ENCODE measurements around the gene CACNB4. TPM values are rescaled to one million over a fixed set of nuclear protein-coding genes. Genes with fewer than 3 reads are reported as not detected.
"Not testable (repeated sequence)": the region's sequence is repeated elsewhere in the genome, so short reads cannot be mapped to it uniquely, and the experiment has no call there.

The CACNB4 gene
- total RNA-seq, 2 donors from 2014 or later: 0.93 to 0.95 TPM

DNA sequence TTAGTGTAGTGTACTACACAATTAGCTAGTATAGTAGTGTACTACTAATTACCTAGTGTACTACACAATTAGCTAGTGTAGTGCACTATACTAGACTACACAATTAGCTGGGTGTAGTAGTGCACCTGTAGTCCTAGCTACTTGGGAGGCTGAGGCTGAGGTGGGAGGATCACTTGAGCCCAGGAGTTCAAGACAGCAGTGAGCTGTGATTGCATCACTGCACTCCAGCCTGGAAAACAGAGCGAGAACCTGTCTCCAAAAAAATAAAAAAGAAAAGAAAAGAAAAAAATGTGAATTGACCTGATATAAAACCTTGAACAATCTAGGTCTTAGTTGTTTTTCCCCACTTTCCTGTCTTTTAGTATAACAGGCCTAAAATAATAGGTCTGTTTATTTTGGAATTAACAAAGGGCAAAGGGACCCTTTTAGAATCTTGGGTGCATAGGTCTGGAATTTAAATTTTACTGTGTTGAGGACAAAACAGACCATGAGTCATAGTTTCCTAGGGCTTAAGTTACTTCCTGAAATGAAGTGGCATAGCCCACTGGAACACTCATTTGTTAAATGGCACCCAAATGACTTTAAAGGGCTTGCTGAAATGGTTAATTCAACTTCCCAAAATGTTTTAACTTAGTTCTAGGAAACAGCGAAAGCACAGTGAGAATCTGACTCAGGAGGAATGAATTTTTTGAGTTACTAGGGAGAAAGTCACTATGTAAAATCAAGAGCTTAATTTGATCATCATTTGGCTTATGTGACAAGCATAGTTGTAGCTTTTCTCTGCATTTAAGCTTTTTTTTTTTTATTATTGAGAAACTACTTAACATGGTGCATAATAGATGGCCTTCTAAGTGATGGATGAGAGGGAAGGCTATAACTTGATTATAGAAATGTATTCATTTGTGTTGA lies 219.9 kb downstream of the CACNB4 start:
- peaks cover 5% of the 10 kb centered on the region for H3K4me1 Mint-ChIP-seq
- WGBS, 2 experiments (ENCODE audit: insufficient coverage in 1 of 2, insufficient read length in 1 of 2): 75 to 85% methylated on average over 1 to 2 of the region's 2 CpGs
- no peaks in the 10 kb centered on the region for H3K4me1 ChIP-seq (ENCODE audit: control insufficient read depth, insufficient read depth, low read length)
- H3K27ac Mint-ChIP-seq: no peak overlapping the region
- H3K27me3 Mint-ChIP-seq (ENCODE audit: insufficient read depth): no peaks in the 10 kb centered on the region
- DNase-seq: no peak
- H3K4me3 Mint-ChIP-seq: no peak overlapping the region
- no peaks in the 10 kb centered on the region for H3K9me3 ChIP-seq (ENCODE audit: control insufficient read depth, low read length)
- H3K9ac ChIP-seq (ENCODE audit: extremely low read depth, low read length, poor library complexity, severe bottlenecking): no peak overlapping the region
- TF ChIP-seq, protein P1, sequence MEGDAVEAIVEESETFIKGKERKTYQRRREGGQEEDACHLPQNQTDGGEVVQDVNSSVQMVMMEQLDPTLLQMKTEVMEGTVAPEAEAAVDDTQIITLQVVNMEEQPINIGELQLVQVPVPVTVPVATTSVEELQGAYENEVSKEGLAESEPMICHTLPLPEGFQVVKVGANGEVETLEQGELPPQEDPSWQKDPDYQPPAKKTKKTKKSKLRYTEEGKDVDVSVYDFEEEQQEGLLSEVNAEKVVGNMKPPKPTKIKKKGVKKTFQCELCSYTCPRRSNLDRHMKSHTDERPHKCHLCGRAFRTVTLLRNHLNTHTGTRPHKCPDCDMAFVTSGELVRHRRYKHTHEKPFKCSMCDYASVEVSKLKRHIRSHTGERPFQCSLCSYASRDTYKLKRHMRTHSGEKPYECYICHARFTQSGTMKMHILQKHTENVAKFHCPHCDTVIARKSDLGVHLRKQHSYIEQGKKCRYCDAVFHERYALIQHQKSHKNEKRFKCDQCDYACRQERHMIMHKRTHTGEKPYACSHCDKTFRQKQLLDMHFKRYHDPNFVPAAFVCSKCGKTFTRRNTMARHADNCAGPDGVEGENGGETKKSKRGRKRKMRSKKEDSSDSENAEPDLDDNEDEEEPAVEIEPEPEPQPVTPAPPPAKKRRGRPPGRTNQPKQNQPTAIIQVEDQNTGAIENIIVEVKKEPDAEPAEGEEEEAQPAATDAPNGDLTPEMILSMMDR (conservative IDR thresholded peaks at IDR 0.05): no peak
- H3K36me3 Mint-ChIP-seq (ENCODE audit: low read depth): no peaks in the 10 kb centered on the region
- no peak overlapping the region for H3K27ac ChIP-seq (ENCODE audit: low read depth, low read length)
- peaks cover 8% of the 10 kb centered on the region for H3K9me3 Mint-ChIP-seq
- no peaks in the 10 kb centered on the region for H3K27me3 ChIP-seq (ENCODE audit: control insufficient read depth, insufficient read depth, low read length, poor library complexity, severe bottlenecking)
- no peak overlapping the region for H3K4me3 ChIP-seq (ENCODE audit: low read length)
- no peaks in the 10 kb centered on the region for H3K36me3 ChIP-seq (ENCODE audit: control insufficient read depth, insufficient read depth, low read length)

DNA sequence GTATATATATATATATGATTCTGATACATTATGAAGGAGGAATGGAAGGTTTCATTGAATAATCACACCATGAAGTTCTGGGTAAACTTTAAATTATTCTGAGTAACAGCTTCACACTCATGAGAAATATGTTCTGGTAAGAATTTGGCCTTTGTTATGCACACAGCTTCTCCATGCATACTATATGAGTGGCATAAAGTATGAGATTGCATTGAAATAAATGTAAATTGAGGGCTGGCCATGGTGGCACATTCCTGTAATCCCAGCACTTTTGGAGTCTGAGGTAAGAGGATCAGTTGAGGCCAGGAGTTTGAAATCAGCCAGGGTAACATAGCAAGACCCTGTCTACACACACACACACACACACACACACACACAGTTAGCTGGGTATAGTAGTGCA lies 220.6 kb downstream of the CACNB4 start:
- no peak overlapping the region for H3K9ac ChIP-seq (ENCODE audit: extremely low read depth, low read length, poor library complexity, severe bottlenecking)
- peaks cover 5% of the 10 kb centered on the region for H3K4me1 Mint-ChIP-seq
- no peaks in the 10 kb centered on the region for H3K27me3 ChIP-seq (ENCODE audit: control insufficient read depth, insufficient read depth, low read length, poor library complexity, severe bottlenecking)
- H3K4me1 ChIP-seq (ENCODE audit: control insufficient read depth, insufficient read depth, low read length): no peaks in the 10 kb centered on the region
- no peaks in the 10 kb centered on the region for H3K36me3 ChIP-seq (ENCODE audit: control insufficient read depth, insufficient read depth, low read length)
- no peaks in the 10 kb centered on the region for H3K27me3 Mint-ChIP-seq (ENCODE audit: insufficient read depth)
- no peak overlapping the region for H3K4me3 Mint-ChIP-seq
- DNase-seq: no peak
- H3K4me3 ChIP-seq (ENCODE audit: low read length): no peak overlapping the region
- H3K9me3 ChIP-seq (ENCODE audit: control insufficient read depth, low read length): no peaks in the 10 kb centered on the region
- no peak overlapping the region for H3K27ac ChIP-seq (ENCODE audit: low read depth, low read length)
- no peak overlapping the region for H3K27ac Mint-ChIP-seq
- TF ChIP-seq, protein P1 (conservative IDR thresholded peaks at IDR 0.05): no peak
- no peaks in the 10 kb centered on the region for H3K36me3 Mint-ChIP-seq (ENCODE audit: low read depth)
- H3K9me3 Mint-ChIP-seq: peaks cover 8% of the 10 kb centered on the region

DNA sequence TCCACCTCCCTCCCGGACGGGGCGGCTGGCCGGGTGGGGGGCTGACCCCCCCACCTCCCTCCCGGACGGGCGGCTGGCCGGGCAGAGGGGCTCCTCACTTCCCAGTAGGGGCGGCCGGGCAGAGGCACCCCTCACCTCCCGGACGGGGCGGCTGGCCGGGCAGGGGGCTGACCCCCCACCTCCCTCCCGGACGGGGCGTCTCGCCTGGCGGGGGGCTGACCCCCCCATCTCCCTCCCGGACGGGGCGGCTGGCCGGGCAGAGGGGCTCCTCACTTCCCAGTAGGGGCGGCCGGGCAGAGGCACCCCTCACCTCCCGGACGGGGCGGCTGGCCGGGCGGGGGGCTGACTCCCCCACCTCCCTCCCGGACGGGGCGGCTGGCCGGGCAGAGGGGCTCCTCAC lies 223.2 kb downstream of the CACNB4 start:
- H3K9me3 Mint-ChIP-seq; H3K27me3 Mint-ChIP-seq (ENCODE audit: insufficient read depth); H3K36me3 ChIP-seq (ENCODE audit: control insufficient read depth, insufficient read depth, low read length); H3K4me3 ChIP-seq (ENCODE audit: low read length); H3K4me1 ChIP-seq (ENCODE audit: control insufficient read depth, insufficient read depth, low read length); H3K9me3 ChIP-seq (ENCODE audit: control insufficient read depth, low read length); H3K4me1 Mint-ChIP-seq; H3K27ac Mint-ChIP-seq; DNase-seq; H3K9ac ChIP-seq (ENCODE audit: extremely low read depth, low read length, poor library complexity, severe bottlenecking); H3K27ac ChIP-seq (ENCODE audit: low read depth, low read length); H3K36me3 Mint-ChIP-seq (ENCODE audit: low read depth); H3K4me3 Mint-ChIP-seq; H3K27me3 ChIP-seq (ENCODE audit: control insufficient read depth, insufficient read depth, low read length, poor library complexity, severe bottlenecking): not testable (repeated sequence)
- 72 to 100% methylated on average over 1 to 7 of the region's 34 CpGs for WGBS, 2 experiments (ENCODE audit: insufficient coverage in 1 of 2, insufficient read length in 1 of 2)

All from endodermal cell (in vitro differentiated cells).